Epithelial cell of esophagus (primary cell): Measurements from ENCODE around the gene ARPP21.

Source experiments
- DNase-seq: peaks from one replicate; pipeline ENCODE4 v3.0.0; 2010; ENCODE audit warnings: low read depth
- H3K4me3 ChIP-seq: 2 replicates; pipeline ENCODE4 v1.5.1; 2011; ENCODE audit warnings: mild to moderate bottlenecking, low read length, control low read depth
- TF ChIP-seq, protein P1 (sequence below): IDR thresholded peaks from 2 replicates; pipeline ENCODE4 v1.5.1; 2011; ENCODE audit warnings: low read depth, mild to moderate bottlenecking, low read length, control low read depth, inconsistent platforms; ENCODE audit not compliant: insufficient read depth; ENCODE audit errors: missing control alignments

The ARPP21 gene

DNA sequence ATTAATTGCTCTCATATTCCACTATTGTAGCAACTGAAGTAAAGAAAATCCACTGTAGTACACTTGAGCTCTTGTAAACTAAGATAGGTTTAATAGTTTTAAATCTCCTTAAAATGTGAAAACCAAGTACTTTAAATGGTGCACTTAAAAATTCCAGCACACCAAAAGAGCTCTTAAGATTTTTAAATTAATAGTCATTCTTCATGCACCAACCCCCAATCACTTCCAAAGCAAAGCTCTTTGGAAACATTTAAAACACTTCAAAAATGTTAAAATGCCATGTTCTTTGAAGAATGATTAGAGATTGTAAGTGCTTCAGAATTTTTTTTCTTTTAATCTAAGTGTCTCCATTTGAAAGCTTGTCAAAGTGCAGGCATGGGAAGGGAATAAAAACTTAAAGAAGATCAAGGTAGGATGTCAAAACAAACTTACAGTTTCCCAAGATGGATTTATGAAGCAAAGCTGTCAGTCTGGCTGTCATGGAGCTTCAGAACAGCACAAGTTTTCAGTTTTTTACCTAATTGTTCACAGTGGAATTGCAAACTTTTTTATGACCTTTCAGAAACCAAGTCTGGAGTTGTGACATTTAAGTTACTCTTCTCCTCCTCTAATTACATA is 84.3 kb downstream of the ARPP21 start:
- no peak for DNase-seq
- TF ChIP-seq, protein P1, sequence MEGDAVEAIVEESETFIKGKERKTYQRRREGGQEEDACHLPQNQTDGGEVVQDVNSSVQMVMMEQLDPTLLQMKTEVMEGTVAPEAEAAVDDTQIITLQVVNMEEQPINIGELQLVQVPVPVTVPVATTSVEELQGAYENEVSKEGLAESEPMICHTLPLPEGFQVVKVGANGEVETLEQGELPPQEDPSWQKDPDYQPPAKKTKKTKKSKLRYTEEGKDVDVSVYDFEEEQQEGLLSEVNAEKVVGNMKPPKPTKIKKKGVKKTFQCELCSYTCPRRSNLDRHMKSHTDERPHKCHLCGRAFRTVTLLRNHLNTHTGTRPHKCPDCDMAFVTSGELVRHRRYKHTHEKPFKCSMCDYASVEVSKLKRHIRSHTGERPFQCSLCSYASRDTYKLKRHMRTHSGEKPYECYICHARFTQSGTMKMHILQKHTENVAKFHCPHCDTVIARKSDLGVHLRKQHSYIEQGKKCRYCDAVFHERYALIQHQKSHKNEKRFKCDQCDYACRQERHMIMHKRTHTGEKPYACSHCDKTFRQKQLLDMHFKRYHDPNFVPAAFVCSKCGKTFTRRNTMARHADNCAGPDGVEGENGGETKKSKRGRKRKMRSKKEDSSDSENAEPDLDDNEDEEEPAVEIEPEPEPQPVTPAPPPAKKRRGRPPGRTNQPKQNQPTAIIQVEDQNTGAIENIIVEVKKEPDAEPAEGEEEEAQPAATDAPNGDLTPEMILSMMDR: no peak
- no peak overlapping the region for H3K4me3 ChIP-seq

DNA sequence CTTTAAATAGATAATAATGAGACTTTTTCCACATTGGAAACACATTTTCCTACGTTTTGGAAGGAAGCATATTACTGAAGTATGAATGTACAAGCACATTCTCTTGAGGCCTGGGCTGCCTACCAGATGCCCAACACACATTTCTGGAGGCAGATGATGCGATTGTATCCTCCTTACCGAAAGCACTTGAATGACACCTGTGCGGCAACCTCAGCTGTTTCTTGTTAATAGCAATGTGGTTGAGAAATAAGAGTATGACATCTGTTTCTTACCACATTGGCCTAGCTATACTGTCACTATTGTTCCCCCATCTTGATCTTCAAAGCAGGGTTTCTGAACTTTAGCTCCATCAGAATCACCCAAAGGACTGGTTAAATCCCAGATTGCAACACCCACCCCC is 84.8 kb downstream of the ARPP21 start:
- TF ChIP-seq, protein P1: no peak
- DNase-seq: no peak
- no peak overlapping the region for H3K4me3 ChIP-seq

DNA sequence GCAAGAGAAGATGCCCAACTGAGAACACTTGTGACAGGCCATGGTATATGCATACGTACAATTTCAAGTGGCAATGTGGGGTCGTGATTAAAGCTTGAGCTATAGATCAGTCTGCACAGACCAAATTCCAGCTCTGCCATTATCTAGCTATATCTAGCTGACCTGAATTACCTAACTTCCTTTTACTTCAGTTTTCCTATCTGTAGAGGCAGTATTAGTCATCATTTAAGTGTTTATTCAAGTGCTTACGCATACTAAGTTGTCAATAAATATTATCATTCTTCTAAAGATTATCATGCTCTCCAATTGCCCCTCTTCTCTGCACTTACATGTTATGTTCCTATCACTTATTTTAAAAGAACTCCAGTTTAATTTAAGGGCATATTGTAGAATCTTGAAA is 87.9 kb downstream of the ARPP21 start:
- no peak overlapping the region for H3K4me3 ChIP-seq
- peak; percentile 5 for DNase-seq
- TF ChIP-seq, protein P1: no peak

DNA sequence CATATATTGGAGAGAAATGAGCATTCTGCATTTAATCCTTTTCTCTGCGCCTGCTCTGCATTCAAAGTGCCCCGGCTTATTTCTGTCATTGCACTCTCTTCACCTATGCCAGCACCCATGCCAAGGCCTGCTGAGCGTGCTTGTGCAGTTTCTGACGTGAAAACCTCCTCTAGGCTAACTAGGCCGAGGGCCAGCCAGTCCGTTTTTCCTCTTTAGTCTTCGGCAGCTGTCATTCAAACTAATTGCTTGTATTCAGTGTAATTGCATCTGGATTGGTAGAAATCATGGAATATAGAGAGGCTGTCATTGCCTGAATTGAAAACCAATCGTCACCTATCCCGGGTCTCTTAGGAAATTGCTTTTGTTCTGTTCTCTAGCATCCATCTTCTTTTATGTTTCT is 94.0 kb downstream of the ARPP21 start:
- no peak overlapping the region for H3K4me3 ChIP-seq
- DNase-seq: no peak
- TF ChIP-seq, protein P1: no peak

DNA sequence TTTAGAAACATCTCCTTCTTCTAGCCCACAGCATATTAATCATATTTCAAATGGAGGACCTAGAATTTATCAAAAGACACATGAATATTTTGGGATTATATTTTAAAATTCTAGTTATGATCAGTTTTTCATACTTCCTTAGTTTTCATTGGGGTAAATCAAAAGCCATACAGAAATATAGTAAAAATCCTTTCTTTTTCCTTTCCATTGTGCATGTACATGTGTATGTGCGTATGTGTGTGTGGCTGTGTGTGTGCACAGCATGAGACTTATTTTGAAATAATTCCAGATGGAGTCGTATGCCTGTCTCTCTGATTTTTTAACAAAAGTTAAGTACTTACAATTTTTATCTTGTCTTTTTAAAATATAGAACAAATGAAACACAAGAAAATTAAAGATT is 94.5 kb downstream of the ARPP21 start:
- no peak for DNase-seq
- H3K4me3 ChIP-seq: no peak overlapping the region
- TF ChIP-seq, protein P1: no peak

DNA sequence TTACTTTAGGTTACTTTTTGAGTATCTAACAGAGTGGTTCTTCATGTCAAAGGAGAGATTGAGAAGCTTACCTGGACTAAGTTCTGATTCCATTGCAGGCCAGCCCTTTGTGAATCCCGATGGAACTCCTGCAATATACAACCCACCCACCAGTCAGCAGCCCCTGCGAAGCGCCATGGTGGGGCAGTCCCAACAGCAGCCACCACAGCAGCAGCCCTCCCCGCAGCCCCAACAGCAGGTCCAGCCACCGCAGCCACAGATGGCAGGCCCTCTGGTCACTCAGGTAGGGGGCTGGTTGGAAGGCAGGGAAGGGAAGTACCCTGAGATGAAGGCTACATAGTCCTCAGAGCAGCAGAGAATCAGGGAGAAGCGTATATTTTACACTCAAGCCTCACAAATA is 97.8 kb downstream of the ARPP21 start:
- no peak for DNase-seq
- TF ChIP-seq, protein P1: no peak
- H3K4me3 ChIP-seq: no peak overlapping the region

DNA sequence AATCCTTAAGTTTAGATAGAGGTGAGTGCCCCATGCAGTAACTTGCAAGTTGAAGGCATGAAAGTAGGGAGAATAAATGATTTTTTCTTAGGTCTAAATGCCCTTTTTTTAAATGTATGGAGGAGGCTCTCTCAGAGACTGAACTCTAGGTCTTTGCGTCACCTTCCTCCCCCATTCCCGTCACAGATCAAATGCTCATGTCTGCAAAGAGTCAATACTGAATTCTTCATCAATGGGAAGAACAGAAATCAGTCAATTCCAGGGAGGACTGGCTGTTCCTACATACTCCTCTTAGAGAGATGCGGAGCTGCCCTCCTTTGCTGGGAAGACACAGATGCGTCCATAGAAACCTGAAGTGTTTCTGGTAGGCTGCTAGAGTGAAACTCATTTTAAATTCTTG is 98.2 kb downstream of the ARPP21 start:
- H3K4me3 ChIP-seq: no peak overlapping the region
- DNase-seq: no peak
- TF ChIP-seq, protein P1: no peak
